Measurements from ENCODE around the gene RASL11A.

Gene RASL11A

DNA sequence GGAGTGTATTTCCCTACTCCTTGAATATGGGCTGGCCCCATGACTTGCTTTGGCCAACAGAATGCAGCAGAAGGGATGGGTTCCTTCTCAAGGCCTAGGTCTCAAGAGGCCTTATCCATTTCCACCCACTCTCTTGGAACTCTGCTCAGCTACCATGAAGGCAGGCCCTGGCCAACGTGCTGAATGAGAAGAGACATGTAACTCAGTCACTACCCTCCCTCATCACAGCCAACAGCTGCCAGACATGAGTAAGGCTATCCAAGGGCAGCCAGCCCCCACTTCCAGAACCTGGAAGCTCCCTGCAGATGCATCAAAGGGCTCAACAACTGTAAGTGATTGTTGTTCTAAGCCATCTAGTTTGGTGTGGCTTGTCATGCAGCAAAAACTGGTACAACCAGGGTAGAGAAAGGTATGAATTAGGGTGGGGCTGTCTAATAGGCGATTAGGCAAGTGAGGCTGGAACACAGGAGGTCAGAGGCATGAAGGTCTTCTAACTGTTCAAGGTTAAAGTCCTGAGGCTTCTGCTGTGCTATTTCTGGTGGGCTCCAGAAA lies 1.4 kb upstream of the RASL11A start:
- TF ChIP-seq, protein P1, sequence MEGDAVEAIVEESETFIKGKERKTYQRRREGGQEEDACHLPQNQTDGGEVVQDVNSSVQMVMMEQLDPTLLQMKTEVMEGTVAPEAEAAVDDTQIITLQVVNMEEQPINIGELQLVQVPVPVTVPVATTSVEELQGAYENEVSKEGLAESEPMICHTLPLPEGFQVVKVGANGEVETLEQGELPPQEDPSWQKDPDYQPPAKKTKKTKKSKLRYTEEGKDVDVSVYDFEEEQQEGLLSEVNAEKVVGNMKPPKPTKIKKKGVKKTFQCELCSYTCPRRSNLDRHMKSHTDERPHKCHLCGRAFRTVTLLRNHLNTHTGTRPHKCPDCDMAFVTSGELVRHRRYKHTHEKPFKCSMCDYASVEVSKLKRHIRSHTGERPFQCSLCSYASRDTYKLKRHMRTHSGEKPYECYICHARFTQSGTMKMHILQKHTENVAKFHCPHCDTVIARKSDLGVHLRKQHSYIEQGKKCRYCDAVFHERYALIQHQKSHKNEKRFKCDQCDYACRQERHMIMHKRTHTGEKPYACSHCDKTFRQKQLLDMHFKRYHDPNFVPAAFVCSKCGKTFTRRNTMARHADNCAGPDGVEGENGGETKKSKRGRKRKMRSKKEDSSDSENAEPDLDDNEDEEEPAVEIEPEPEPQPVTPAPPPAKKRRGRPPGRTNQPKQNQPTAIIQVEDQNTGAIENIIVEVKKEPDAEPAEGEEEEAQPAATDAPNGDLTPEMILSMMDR (IDR thresholded peaks at IDR 0.05; ENCODE audit: insufficient read depth, low read length, poor library complexity, severe bottlenecking): no peak
- Histone ChIP-seq H3K36me3 (ENCODE audit: control insufficient read depth, insufficient read depth, low read length) (no peaks in the 10 kb centered on the region), H3K27me3 (replicated peaks; ENCODE audit: control insufficient read depth, insufficient read depth, low read length) (no peaks in the 10 kb centered on the region), H3K4me3 (replicated peaks; ENCODE audit: low read depth, low read length) (no peak overlapping the region)
- DNase-seq (ENCODE audit: extremely low read depth, insufficient read length): no peak

DNA sequence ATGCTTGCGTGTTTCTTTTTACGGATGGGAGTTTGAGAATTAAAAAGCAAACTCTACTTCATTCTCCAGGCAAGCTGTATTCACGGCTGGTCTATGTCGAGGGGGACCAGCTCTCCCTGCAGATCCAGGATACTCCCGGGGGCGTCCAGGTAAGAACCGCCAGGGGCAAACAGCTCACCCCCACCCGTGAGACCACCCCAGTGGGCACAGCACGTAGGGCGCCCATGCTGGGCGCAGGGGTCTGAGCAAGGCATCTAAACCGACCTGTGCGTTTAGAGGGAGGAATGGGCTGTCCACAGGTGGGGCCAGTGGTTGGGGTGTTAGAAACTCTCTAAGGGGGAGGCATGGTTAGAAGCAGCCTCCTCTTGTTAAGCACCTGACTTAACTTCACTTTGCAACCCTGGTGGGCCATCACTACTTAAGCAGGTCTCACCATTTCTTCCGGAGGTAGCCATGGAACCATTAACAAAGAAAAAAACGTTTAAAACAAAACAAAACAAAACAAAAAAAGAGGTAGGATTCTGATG lies 1.0 kb downstream of the RASL11A start:
- H3K4me3 ChIP-seq (replicated peaks; ENCODE audit: low read depth, low read length): peak overlapping the region; percentile 75; the same call in 1 of the 2 replicates
- TF ChIP-seq, protein P1 (IDR thresholded peaks at IDR 0.05; ENCODE audit: insufficient read depth, low read length, poor library complexity, severe bottlenecking): no peak
- H3K36me3 ChIP-seq (ENCODE audit: control insufficient read depth, insufficient read depth, low read length): no peaks in the 10 kb centered on the region
- no peak for DNase-seq (ENCODE audit: extremely low read depth, insufficient read length)
- no peaks in the 10 kb centered on the region for H3K27me3 ChIP-seq (replicated peaks; ENCODE audit: control insufficient read depth, insufficient read depth, low read length)

DNA sequence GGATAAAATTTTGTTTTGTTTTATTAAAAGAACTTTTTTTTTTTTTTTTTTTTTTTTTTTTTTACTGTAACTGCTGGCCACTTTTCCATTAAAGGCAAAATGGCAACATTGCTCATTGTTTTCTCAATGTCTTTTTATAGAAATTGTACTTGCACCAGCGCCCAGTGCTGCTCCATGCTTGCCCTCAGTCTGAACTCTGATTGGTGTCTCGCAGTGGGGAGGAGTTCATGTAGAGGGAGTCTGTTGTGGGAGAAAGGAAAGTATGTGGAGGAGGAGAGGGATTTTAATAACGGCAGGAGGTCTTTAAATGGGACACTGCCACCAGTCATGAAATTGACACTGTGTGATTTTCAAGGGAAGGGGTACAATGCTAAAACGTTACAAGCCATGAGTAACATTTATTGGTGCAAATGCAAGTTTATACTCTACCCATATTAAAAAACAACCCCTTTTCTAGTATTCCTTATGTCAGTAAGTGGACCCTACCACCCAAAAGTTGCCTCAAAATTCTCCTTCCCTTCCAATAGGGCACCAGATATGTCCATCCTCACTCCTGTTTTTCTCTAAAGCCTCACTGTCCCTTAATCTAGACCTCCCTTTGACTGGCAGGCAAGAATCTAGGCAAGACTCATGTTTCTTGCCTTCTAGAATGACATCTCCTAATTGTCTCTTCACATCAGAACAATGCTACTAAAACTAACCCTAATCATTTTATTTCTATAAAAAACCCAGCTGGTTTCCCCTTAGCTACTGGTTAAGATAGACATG lies 3.2 kb downstream of the RASL11A start:
- no peaks in the 10 kb centered on the region for H3K36me3 ChIP-seq (ENCODE audit: control insufficient read depth, insufficient read depth, low read length)
- H3K4me3 ChIP-seq (replicated peaks; ENCODE audit: low read depth, low read length): no peak overlapping the region
- no peak for DNase-seq (ENCODE audit: extremely low read depth, insufficient read length)
- TF ChIP-seq, protein P1 (IDR thresholded peaks at IDR 0.05; ENCODE audit: insufficient read depth, low read length, poor library complexity, severe bottlenecking): no peak
- no peaks in the 10 kb centered on the region for H3K27me3 ChIP-seq (replicated peaks; ENCODE audit: control insufficient read depth, insufficient read depth, low read length)

DNA sequence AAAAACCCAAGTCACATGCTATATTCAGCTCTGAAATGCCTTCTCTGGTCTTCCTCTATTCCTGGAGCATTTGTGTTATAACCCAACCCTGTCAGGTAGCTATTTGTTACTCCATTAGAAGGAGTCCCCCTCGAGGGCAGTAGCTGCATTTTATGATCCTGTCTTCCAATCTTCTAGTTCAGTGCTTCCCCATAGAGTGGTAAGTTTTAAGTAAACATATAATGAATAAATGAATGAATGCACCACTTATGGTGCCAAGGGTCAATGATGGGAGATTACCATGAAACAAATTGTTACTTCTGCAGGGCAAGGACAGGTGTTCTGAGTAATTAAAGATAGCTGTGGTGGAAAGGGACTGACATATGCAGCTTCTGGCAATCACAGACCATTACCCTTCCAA lies 4.0 kb downstream of the RASL11A start:
- DNase-seq (ENCODE audit: extremely low read depth, insufficient read length): no peak
- Histone ChIP-seq H3K4me3 (replicated peaks; ENCODE audit: low read depth, low read length) (no peak overlapping the region), H3K27me3 (replicated peaks; ENCODE audit: control insufficient read depth, insufficient read depth, low read length) (no peaks in the 10 kb centered on the region; the same call in 1 of the 2 replicates), H3K36me3 (ENCODE audit: control insufficient read depth, insufficient read depth, low read length) (no peaks in the 10 kb centered on the region)
- TF ChIP-seq, protein P1 (IDR thresholded peaks at IDR 0.05; ENCODE audit: insufficient read depth, low read length, poor library complexity, severe bottlenecking): no peak

DNA sequence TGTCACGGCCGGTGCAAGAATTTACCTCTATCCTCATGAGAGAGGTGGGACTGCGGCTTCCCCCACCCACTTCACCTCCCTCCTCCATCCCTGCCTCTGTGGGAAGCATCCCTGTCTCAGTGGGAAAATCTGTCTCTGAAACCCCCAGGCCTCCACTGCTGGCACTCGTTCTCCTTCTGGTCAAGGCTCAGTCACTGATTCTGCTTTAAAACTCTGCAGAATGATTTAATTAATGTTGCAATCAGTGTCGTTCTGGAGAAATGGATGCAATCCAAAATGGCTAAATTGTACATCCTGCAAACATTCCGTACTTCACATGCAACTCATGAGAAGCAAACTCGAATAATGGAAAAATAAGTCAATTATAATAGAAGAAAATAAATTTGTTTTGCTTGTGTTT lies 5.6 kb downstream of the RASL11A start:
- Histone ChIP-seq H3K4me3 (replicated peaks; ENCODE audit: low read depth, low read length) (no peak overlapping the region), H3K36me3 (ENCODE audit: control insufficient read depth, insufficient read depth, low read length) (no peaks in the 10 kb centered on the region), H3K27me3 (replicated peaks; ENCODE audit: control insufficient read depth, insufficient read depth, low read length) (no peaks in the 10 kb centered on the region; the same call in 1 of the 2 replicates)
- no peak for DNase-seq (ENCODE audit: extremely low read depth, insufficient read length)
- TF ChIP-seq, protein P1 (IDR thresholded peaks at IDR 0.05; ENCODE audit: insufficient read depth, low read length, poor library complexity, severe bottlenecking): no peak

All from GM06990 (cell line).